HG03460 (cell line): ENCODE results near the gene FOXP1.
"Not testable (repeated sequence)": the region's sequence is repeated elsewhere in the genome, so short reads cannot be mapped to it uniquely, and the experiment has no call there.

ENCODE experiments used
- ATAC-seq: cut with Tn5 transposase; IDR thresholded peaks from one replicate; pipeline ENCODE4 v1.9.1; 2021; ENCODE audit not compliant: unreplicated experiment

FOXP1 gene

GRCh38 chr3:71031181-71031580 is 552.3 kb downstream of the FOXP1 start:
- ATAC-seq, result no peak

- ATAC-seq, result no peak
These were observed 552.8 kb downstream of the FOXP1 start for GRCh38 chr3:71030748-71031147.

- no peak for ATAC-seq
These were observed 553.8 kb downstream of the FOXP1 start for GRCh38 chr3:71029770-71030169.

GRCh38 chr3:71028802-71029201 is 554.7 kb downstream of the FOXP1 start:
- ATAC-seq, result no peak

GRCh38 chr3:71028184-71028583 is 555.3 kb downstream of the FOXP1 start:
- ATAC-seq, result no peak

- no peak for ATAC-seq
These were observed 556.6 kb downstream of the FOXP1 start for GRCh38 chr3:71026634-71027578.

GRCh38 chr3:71025516-71025915 is 558.0 kb downstream of the FOXP1 start:
- ATAC-seq, result no peak

- no peak for ATAC-seq
These were observed 558.5 kb downstream of the FOXP1 start for GRCh38 chr3:71025010-71025409.

GRCh38 chr3:71022551-71023335 is 560.8 kb downstream of the FOXP1 start:
- ATAC-seq, result no peak

- ATAC-seq, result no peak
These were observed 564.7 kb downstream of the FOXP1 start for GRCh38 chr3:71018799-71019198.

GRCh38 chr3:71016178-71016845 is 567.2 kb downstream of the FOXP1 start:
- ATAC-seq, result no peak

GRCh38 chr3:71014616-71015015 is 568.9 kb downstream of the FOXP1 start:
- not testable (repeated sequence) for ATAC-seq

- ATAC-seq, result no peak
These were observed 570.6 kb downstream of the FOXP1 start for GRCh38 chr3:71012971-71013370.

GRCh38 chr3:71011565-71012287 is 571.8 kb downstream of the FOXP1 start:
- ATAC-seq, result peak; percentile 79

- ATAC-seq, result peak; percentile 52
These were observed 572.6 kb downstream of the FOXP1 start for GRCh38 chr3:71010726-71011455.

GRCh38 chr3:71008350-71008935 is 575.1 kb downstream of the FOXP1 start:
- ATAC-seq, result no peak

- ATAC-seq, result no peak
These were observed 576.4 kb downstream of the FOXP1 start for GRCh38 chr3:71006810-71007785.

- no peak for ATAC-seq
These were observed 577.7 kb downstream of the FOXP1 start for GRCh38 chr3:71005702-71006321.
